Mucosa of descending colon (tissue), 3 donors: ENCODE measurements around the gene ERC2. TPM values are rescaled to one million over a fixed set of nuclear protein-coding genes. Genes with fewer than 3 reads are reported as not detected.

Experiments
- ATAC-seq: fragments of 200-7000 bp; cut with Tn5 transposase; one replicate; pipeline ENCODE4 v1.9.1; 2020; ENCODE audit warnings: mild to moderate bottlenecking, moderate library complexity
- DNase-seq, 3 donors: peaks; one replicate each; pipeline ENCODE4 v3.0.0-alpha.2; 2020
- H3K36me3 ChIP-seq: fragments of 200-600 bp; one replicate; pipeline ENCODE4 v1.8.0; 2021; ENCODE audit warnings: low read depth, mild to moderate bottlenecking
- H3K4me1 ChIP-seq: fragments of 200-600 bp; one replicate; pipeline ENCODE4 v1.8.0; 2021; ENCODE audit warnings: low read depth, mild to moderate bottlenecking
- H3K4me3 ChIP-seq: fragments of 200-600 bp; one replicate; pipeline ENCODE4 v1.8.0; 2021; ENCODE audit warnings: mild to moderate bottlenecking
- H3K9me3 ChIP-seq: fragments of 200-600 bp; one replicate; pipeline ENCODE4 v1.8.0; 2021; ENCODE audit warnings: mild to moderate bottlenecking
- intact Hi-C, 2 donors: fragments of 100-400 bp; cut with DNase I in 1 of 2; cut with micrococcal nuclease in 1 of 2; formaldehyde crosslinking; loops; one replicate each; pipeline versions ENCODE4 v1.11.0 to v1.11.1; 2022; cut with DNase I, micrococcal nuclease
- total RNA-seq, 3 donors: library from RNA; stranded (reverse); fragmentation: NEBNext Ultra II Directional in 2 of 3; extraction: Animal tissue kit (Norgen Biotek cat#: 25700) in 2 of 3; gene quantifications; one replicate each; pipeline versions ENCODE4 v1.2.1 to v1.2.4, GENCODE V29; 2021 to 2023
- TF ChIP-seq, protein P1 (sequence below): fragments of 200-600 bp; IDR thresholded peaks from one replicate; pipeline ENCODE4 v1.8.0; 2022; ENCODE audit warnings: antibody characterized with exemption, mild to moderate bottlenecking
- donor health status: DM: no; HTN: no; CAD: no; lungs with moderate emphysema.
- donor health status: DM: no; HTN: no; CAD: no.
- donor health status: DM: no; HTN: yes; CAD: no.

ERC2 gene
- total RNA-seq, 3 donors from 2014 or later = 0.06 to 1.8 (median 0.43) TPM

DNA sequence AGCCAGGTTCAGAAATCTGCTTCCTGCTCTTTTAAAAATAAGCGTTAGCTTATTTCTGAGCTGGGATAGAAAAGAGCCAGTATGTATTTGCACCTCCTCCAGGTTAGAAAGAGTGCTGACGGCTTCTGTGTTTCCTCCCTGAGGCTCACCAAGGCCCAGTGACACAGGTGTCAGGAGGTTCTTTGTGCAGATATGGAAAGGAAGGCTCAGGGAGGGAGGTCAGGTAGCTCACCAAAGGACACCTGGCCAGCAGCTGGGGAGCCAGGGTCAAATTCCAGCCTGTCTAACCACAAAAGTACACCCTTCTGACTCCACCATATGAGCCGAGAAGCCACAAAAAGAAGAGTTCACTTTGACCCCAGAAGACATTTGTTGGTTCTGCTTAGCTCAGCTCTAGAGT lies 780.1 kb downstream of the ERC2 start:
- Histone ChIP-seq H3K4me1 (no peaks in the 10 kb centered on the region), H3K4me3 (no peak overlapping the region), H3K9me3 (no peaks in the 10 kb centered on the region), H3K36me3 (no peaks in the 10 kb centered on the region)
- TF ChIP-seq, protein P1, sequence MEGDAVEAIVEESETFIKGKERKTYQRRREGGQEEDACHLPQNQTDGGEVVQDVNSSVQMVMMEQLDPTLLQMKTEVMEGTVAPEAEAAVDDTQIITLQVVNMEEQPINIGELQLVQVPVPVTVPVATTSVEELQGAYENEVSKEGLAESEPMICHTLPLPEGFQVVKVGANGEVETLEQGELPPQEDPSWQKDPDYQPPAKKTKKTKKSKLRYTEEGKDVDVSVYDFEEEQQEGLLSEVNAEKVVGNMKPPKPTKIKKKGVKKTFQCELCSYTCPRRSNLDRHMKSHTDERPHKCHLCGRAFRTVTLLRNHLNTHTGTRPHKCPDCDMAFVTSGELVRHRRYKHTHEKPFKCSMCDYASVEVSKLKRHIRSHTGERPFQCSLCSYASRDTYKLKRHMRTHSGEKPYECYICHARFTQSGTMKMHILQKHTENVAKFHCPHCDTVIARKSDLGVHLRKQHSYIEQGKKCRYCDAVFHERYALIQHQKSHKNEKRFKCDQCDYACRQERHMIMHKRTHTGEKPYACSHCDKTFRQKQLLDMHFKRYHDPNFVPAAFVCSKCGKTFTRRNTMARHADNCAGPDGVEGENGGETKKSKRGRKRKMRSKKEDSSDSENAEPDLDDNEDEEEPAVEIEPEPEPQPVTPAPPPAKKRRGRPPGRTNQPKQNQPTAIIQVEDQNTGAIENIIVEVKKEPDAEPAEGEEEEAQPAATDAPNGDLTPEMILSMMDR = no peak
- ATAC-seq = no peak
- intact Hi-C loops = no loop called here
- no peak for DNase-seq

DNA sequence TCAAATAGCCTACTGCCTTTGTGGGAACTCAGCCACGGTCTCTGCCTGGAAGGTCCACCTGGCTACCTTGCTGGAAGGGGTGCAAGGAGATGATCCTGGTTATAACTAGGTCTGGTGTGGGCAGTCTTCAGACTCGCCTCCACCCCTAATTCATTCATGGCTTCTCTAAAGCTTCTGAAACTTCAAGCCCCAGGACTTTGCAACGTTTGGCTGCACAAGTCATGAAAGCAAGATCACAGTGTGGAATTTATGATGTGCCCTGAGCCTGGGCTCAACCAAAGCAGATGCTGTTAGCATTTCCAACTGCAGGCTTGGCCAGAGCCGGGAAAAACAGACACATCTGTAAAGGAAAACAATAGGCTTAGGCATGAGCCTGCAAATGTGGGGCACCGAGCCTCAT lies 780.7 kb downstream of the ERC2 start:
- intact Hi-C loops = no loop called here
- TF ChIP-seq, protein P1 = no peak
- Histone ChIP-seq H3K36me3 (no peaks in the 10 kb centered on the region), H3K4me3 (no peak overlapping the region), H3K9me3 (no peaks in the 10 kb centered on the region), H3K4me1 (no peaks in the 10 kb centered on the region)
- DNase-seq = no peak
- no peak for ATAC-seq

DNA sequence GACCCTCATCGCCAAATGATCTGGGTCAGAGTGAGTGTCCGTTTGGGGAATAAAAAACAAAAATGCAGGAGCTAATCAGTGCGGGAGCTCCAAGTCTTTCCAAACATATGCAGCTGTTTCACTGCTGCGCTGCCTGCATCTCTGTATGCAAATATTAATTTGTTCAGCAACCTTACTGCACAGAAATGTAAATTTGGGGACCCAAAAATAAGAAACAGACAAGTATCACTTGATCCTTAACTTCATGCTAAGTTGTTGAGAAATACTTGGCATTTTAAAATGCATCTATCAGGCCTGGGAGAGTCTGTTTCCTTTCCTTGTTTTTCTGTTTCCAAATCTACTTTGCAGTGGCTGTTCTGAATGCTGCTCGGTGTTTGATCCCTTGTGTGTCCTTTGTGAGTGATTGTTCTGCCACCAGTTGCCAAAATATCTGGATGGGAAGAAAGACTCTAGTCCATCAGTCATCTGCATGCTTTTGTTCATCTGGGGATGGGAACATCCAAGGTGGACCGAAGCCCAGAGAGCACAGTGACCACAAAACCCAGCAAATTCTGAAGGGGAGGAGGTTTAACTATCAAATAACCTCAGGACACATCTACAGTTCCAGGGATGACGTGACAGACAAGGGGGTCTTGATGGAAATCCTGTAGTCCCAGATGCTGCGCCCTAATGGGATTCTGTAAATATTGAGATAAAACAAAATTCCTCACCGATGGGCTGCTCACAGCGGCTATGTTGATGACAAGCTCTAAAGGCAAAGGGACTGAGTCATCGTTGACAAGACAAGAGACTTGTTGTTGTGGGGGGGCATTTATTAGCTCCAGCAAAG lies 781.6 kb downstream of the ERC2 start:
- TF ChIP-seq, protein P1 = no peak
- no peak for DNase-seq
- Histone ChIP-seq H3K4me3 (no peak overlapping the region), H3K9me3 (no peaks in the 10 kb centered on the region), H3K36me3 (no peaks in the 10 kb centered on the region), H3K4me1 (no peaks in the 10 kb centered on the region)
- intact Hi-C loops = no loop called here
- ATAC-seq = no peak

DNA sequence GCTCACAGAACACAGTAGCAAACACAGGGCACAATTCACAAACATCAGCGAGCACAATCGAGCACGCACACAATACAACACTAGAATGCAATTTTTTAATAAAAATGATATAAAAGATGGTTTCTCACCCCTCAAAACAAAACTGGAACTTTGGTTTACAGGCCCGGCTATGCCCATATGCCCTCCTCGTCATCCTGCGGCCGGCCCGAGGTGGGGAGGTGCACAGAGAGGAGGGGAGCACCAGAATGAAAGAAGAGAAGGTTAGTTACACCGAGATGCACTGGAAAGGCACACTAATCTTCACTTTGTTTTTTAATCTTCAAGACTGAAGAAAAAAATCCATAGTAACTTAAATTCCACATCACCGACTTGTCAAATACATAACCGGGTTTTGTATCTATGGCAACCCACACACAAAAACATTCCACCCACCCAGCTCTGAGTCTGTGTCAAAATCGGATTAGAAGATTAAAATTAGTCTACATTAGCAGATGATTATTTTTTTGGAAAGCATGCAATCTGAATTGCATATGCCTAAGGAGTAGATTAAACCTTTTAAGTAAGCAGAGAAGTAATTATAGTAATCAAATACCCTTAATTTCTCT lies 784.5 kb downstream of the ERC2 start:
- no peak overlapping the region for H3K4me3 ChIP-seq
- DNase-seq (no peak), ATAC-seq (no peak)
- H3K9me3 ChIP-seq = no peaks in the 10 kb centered on the region
- TF ChIP-seq, protein P1 = no peak
- H3K4me1 ChIP-seq = no peaks in the 10 kb centered on the region
- intact Hi-C loops = no loop called here
- no peaks in the 10 kb centered on the region for H3K36me3 ChIP-seq

DNA sequence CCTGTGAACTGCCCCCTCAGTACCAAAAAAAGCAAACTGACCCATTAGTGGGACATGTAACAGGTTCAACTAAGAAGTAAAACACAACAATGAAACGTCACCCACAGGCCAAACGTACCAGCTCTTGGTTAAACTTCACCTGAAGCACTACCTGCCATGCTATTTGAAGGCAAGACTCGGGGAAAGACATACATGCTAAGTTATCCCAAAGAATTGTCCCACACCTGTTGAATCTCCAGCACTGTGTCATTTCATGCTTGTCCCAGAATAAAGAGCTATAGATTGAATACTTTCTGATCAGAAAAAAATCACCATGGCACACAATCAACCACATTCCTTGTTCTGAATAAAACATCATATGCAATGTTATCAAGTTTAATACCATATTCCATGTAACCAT lies 785.8 kb downstream of the ERC2 start:
- intact Hi-C loops = no loop called here
- TF ChIP-seq, protein P1 = no peak
- Histone ChIP-seq H3K9me3 (no peaks in the 10 kb centered on the region), H3K36me3 (no peaks in the 10 kb centered on the region), H3K4me1 (no peaks in the 10 kb centered on the region), H3K4me3 (no peak overlapping the region)
- DNase-seq = no peak
- no peak for ATAC-seq
